PFSK-1 (cell line): ENCODE data around the gene FAM221B.

ENCODE experiments used
- POLR2AphosphoS5 ChIP-seq: IDR thresholded peaks from 2 replicates; pipeline ENCODE4 v1.6.1; 2012; ENCODE audit warnings: low read depth, mild to moderate bottlenecking, control low read depth, low read length, moderate library complexity
- REST ChIP-seq, 2 experiments: IDR thresholded peaks; 2 replicates each; pipeline versions ENCODE4 v1.6.1 to v1.8.0; 2011 to 2012; ENCODE audit warnings: low read depth in 2 of 2, low read length in 2 of 2, control low read depth in 1 of 2, inconsistent platforms in 1 of 2, mild to moderate bottlenecking in 1 of 2, moderate library complexity in 1 of 2; ENCODE audit not compliant: insufficient read depth in 1 of 2
- TAF1 ChIP-seq: IDR thresholded peaks from 2 replicates; pipeline ENCODE4 v1.6.1; 2012; ENCODE audit warnings: low read length, control low read depth, borderline replicate concordance; ENCODE audit not compliant: insufficient read depth

DNA sequence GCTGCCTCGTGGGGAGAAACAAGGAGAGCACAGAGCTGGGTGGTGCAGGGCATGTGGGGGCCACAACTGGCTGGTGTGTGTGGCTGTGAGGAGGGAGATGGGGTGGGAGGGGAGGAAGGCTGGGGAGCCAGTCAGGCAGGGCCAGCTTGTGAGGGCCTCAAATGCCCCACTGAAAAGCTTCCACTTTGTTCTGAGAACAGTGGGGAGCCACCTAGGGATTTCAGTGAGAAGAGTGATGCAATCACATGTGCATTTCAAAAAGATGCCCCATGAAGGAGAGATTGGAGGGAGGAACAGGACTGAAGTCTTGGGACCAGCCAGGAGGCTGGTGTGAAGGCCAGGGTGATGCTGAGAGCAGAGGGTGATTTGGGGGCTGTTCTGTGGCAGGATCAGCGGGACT is 40.4 kb upstream of the FAM221B start:
- TF ChIP-seq REST (IDR thresholded peaks at IDR 0.05; ENCODE audit: insufficient read depth in 1 of 2, low read depth in 2 of 2, low read length in 2 of 2) = no peak
- TF ChIP-seq POLR2AphosphoS5 = no peak
- no peak for TF ChIP-seq TAF1
